DOHH2 (cell line): Measurements from ENCODE around the gene PRKAA1.

ENCODE experiments used
- H3F3A ChIP-seq: fragments of 200-600 bp; sonication (generic), shearing (Covaris generic); 2 replicates; pipeline ENCODE4 v1.6.0; 2016; ENCODE audit warnings: antibody characterized with exemption, mild to moderate bottlenecking; ENCODE audit not compliant: control insufficient read depth, insufficient read depth
- H3K27ac ChIP-seq: fragments of 200-600 bp; sonication (generic); 2 replicates; pipeline ENCODE4 v1.5.1; 2014; ENCODE audit warnings: low read depth, mild to moderate bottlenecking, low read length, moderate library complexity
- H3K27me3 ChIP-seq: fragments of 200-600 bp; sonication (generic); 2 replicates; pipeline ENCODE4 v1.6.1; 2014; ENCODE audit warnings: mild to moderate bottlenecking, low read length, mixed read lengths; ENCODE audit not compliant: control insufficient read depth
- H3K36me3 ChIP-seq: fragments of 200-600 bp; sonication (generic); 2 replicates; pipeline ENCODE4 v1.6.1; 2014; ENCODE audit warnings: mild to moderate bottlenecking, low read length, moderate library complexity, mixed read lengths; ENCODE audit not compliant: control insufficient read depth
- H3K4me1 ChIP-seq: fragments of 200-600 bp; sonication (generic); 2 replicates; pipeline ENCODE4 v1.6.1; 2014; ENCODE audit warnings: mild to moderate bottlenecking, low read length, mixed read lengths; ENCODE audit not compliant: control insufficient read depth
- H3K4me2 ChIP-seq: fragments of 200-600 bp; sonication (generic); 2 replicates; pipeline ENCODE4 v1.6.0; 2014; ENCODE audit warnings: mild to moderate bottlenecking, low read length, moderate library complexity
- H3K4me3 ChIP-seq: fragments of 200-600 bp; sonication (generic); 2 replicates; pipeline ENCODE4 v1.5.1; 2014; ENCODE audit warnings: mild to moderate bottlenecking, low read length, mixed read lengths
- H3K79me2 ChIP-seq: fragments of 200-600 bp; sonication (generic); 2 replicates; pipeline ENCODE4 v1.6.1; 2014; ENCODE audit warnings: mild to moderate bottlenecking, low read length, mixed read lengths; ENCODE audit not compliant: control insufficient read depth
- H3K9me2 ChIP-seq: fragments of 200-600 bp; sonication (generic); replicated peaks from 2 replicates; pipeline ENCODE4 v1.6.1; 2014; ENCODE audit warnings: mild to moderate bottlenecking, low read length, mixed read lengths; ENCODE audit not compliant: control insufficient read depth
- H3K9me3 ChIP-seq: fragments of 200-600 bp; sonication (generic); 2 replicates; pipeline ENCODE4 v1.6.1; 2014; ENCODE audit warnings: antibody characterized with exemption, low read length, mixed read lengths; ENCODE audit not compliant: control insufficient read depth, insufficient read depth
- H4K20me1 ChIP-seq: fragments of 200-600 bp; sonication (generic); 2 replicates; pipeline ENCODE4 v1.6.0; 2014; ENCODE audit warnings: low read depth, mild to moderate bottlenecking, antibody characterized with exemption, low read length, moderate library complexity; ENCODE audit not compliant: control insufficient read depth, insufficient read depth
- CTCF ChIP-seq: fragments of 200-600 bp; sonication (generic); IDR thresholded peaks from one replicate; pipeline ENCODE4 v1.5.1; 2014; ENCODE audit warnings: antibody characterized with exemption, mild to moderate bottlenecking, low read depth, low read length; ENCODE audit not compliant: poor library complexity, severe bottlenecking
- EZH2phosphoT487 ChIP-seq: fragments of 200-600 bp; sonication (generic); IDR thresholded peaks from 2 replicates; pipeline ENCODE4 v1.6.1; 2017; ENCODE audit warnings: borderline replicate concordance, mild to moderate bottlenecking, antibody characterized with exemption, low read length, moderate library complexity, mixed read lengths

Gene PRKAA1

GRCh38 chr5:40829748-40830533 is 31.8 kb upstream of the PRKAA1 start:
- Histone ChIP-seq H3K36me3 (peaks cover 96% of the 10 kb centered on the region), H3K4me2 (no peak overlapping the region), H3K4me1 (peaks cover 22% of the 10 kb centered on the region)

GRCh38 chr5:40828690-40829661 is 30.8 kb upstream of the PRKAA1 start:
- Histone ChIP-seq H3F3A (peaks cover 99% of the 10 kb centered on the region), H3K4me2 (no peak overlapping the region), H3K27ac (no peak overlapping the region), H3K4me1 (peaks cover 22% of the 10 kb centered on the region), H4K20me1 (peaks cover 54% of the 10 kb centered on the region), H3K9me3 (no peaks in the 10 kb centered on the region), H3K4me3 (no peak overlapping the region), H3K27me3 (no peaks in the 10 kb centered on the region), H3K79me2 (peaks cover 39% of the 10 kb centered on the region), H3K36me3 (peaks cover 86% of the 10 kb centered on the region), H3K9me2 (no peaks in the 10 kb centered on the region)
- TF ChIP-seq CTCF (no peak), EZH2phosphoT487 (no peak)

More at GRCh38 chr5:40829748-40830533, 31.8 kb upstream of the PRKAA1 start:
- Histone ChIP-seq H4K20me1 (peaks cover 58% of the 10 kb centered on the region), H3K79me2 (peaks cover 48% of the 10 kb centered on the region), H3K4me3 (no peak overlapping the region), H3K9me3 (no peaks in the 10 kb centered on the region), H3F3A (peaks cover 99% of the 10 kb centered on the region), H3K27me3 (0 out of 2 replicates have a peak, but pooled peaks cover 2% of the 10 kb centered on the region), H3K27ac (no peak overlapping the region), H3K9me2 (no peaks in the 10 kb centered on the region)
- TF ChIP-seq CTCF (no peak), EZH2phosphoT487 (no peak)

DNA sequence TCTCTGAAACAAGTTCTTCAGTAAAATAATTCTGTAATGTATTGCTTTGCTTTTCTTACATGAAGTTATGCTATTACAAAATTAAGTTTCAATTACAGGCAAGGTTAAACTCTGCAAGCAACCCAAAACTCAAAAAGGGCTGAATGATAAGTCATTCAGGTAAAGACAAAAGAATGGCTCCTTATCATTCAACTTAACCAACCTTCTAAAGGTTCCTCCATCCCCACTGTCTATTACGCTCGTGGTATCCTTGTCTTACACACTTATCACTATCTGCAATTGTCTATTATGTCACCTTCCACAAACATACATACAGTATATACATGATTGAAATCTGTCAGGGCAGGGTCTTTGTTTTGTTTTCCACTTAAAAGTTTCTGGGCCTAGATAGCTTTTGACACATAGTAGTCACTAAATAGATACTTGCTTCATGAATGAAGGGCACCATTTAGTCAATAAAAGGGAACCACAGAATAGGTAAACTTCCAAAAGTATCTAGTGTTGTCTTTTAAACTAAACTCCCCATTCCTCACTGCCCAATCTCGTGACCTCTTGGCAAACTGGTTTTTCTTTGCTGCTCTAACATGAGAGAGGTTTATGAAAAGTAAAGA is 30.0 kb upstream of the PRKAA1 start:
- Histone ChIP-seq H3K4me1 (peaks cover 15% of the 10 kb centered on the region), H3K27ac (no peak overlapping the region), H3K36me3 (peaks cover 78% of the 10 kb centered on the region), H3K4me3 (no peak overlapping the region), H4K20me1 (peaks cover 46% of the 10 kb centered on the region), H3K27me3 (no peaks in the 10 kb centered on the region), H3K4me2 (no peak overlapping the region), H3F3A (peaks cover 96% of the 10 kb centered on the region), H3K9me2 (no peaks in the 10 kb centered on the region), H3K79me2 (peaks cover 30% of the 10 kb centered on the region), H3K9me3 (no peaks in the 10 kb centered on the region)
- TF ChIP-seq EZH2phosphoT487: no peak
- TF ChIP-seq CTCF: no peak
